HEK293 (cell line): ENCODE results near the gene FRMD4A.

Source experiments
- CTCF ChIA-PET: fragments of 350-600 bp; formaldehyde crosslinking; extraction: SDS; loops from one replicate; lab custom pipeline; 2021; ENCODE audit warnings: antibody characterized with exemption; lab: Yijun Ruan, JAX
- POLR2A ChIA-PET: fragments of 300-600 bp; formaldehyde crosslinking; extraction: SDS; loops from one replicate; lab custom pipeline; 2020; ENCODE audit warnings: antibody characterized with exemption, inconsistent platforms; lab: Yijun Ruan, JAX
- H3K27ac ChIP-seq: fragments of 200-500 bp; sonication (Bioruptor generic); 2 replicates; pipeline ENCODE4 v1.5.1; 2014; ENCODE audit warnings: low read depth, low read length, control low read depth, inconsistent platforms; ENCODE audit errors: extremely low read depth
- H3K36me3 ChIP-seq, 2 experiments: fragments of 200-500 bp in 1 of 2; sonication (Bioruptor generic) in 1 of 2; 1 replicate in 1 of 2; 2 replicates in 1 of 2; pipeline ENCODE4 v1.5.1; 2014 to 2017; ENCODE audit warnings: inconsistent platforms in 2 of 2, low read length in 2 of 2; ENCODE audit not compliant: control insufficient read depth in 2 of 2, insufficient read depth in 1 of 2
- H3K4me1 ChIP-seq: fragments of 200-500 bp; sonication (Bioruptor generic); 2 replicates; pipeline ENCODE4 v1.5.1; 2014; ENCODE audit warnings: mild to moderate bottlenecking, low read length, inconsistent platforms; ENCODE audit not compliant: control insufficient read depth, insufficient read depth
- H3K4me3 ChIP-seq: 2 replicates; pipeline ENCODE4 v1.5.1; 2011; ENCODE audit warnings: low read depth, mild to moderate bottlenecking, control low read depth, low read length, moderate library complexity
- H3K9me3 ChIP-seq: fragments of 200-500 bp; sonication (Bioruptor generic); 2 replicates; pipeline ENCODE4 v1.5.1; 2014; ENCODE audit warnings: low read depth, low read length, inconsistent platforms; ENCODE audit not compliant: control insufficient read depth, insufficient read depth
- BCL11A ChIP-seq: fragments of 450-650 bp; formaldehyde crosslinking; IDR thresholded peaks from 2 replicates; pipeline ENCODE4 v1.5.1; 2016; ENCODE audit warnings: low read depth, missing biosample characterization, missing genetic modification characterization
- KLF16 ChIP-seq: fragments of 450-650 bp; formaldehyde crosslinking; IDR thresholded peaks from 2 replicates; pipeline ENCODE4 v1.5.1; 2017; ENCODE audit warnings: missing biosample characterization, missing genetic modification characterization
- MZF1 ChIP-seq: fragments of 450-650 bp; formaldehyde crosslinking; IDR thresholded peaks from 2 replicates; pipeline ENCODE4 v1.5.1; 2017; ENCODE audit warnings: missing biosample characterization, missing genetic modification characterization, borderline replicate concordance
- SCRT1 ChIP-seq: fragments of 450-650 bp; formaldehyde crosslinking; IDR thresholded peaks from 2 replicates; pipeline ENCODE4 v1.5.1; 2016; ENCODE audit warnings: missing biosample characterization, missing genetic modification characterization, borderline replicate concordance
- SETDB1 ChIP-seq: IDR thresholded peaks from one replicate; pipeline ENCODE4 v1.6.1; 2017; ENCODE audit warnings: mild to moderate bottlenecking, low read length, moderate library complexity, mixed read lengths; ENCODE audit not compliant: insufficient read length
- SP2 ChIP-seq: fragments of 450-650 bp; formaldehyde crosslinking; IDR thresholded peaks from 2 replicates; pipeline ENCODE4 v1.5.1; 2016; ENCODE audit warnings: missing biosample characterization, missing genetic modification characterization
- ZBTB20 ChIP-seq: fragments of 450-650 bp; formaldehyde crosslinking; IDR thresholded peaks from 2 replicates; pipeline ENCODE4 v1.5.1; 2016; ENCODE audit warnings: missing biosample characterization, missing genetic modification characterization
- ZBTB7A ChIP-seq: fragments of 450-650 bp; formaldehyde crosslinking; IDR thresholded peaks from 2 replicates; pipeline ENCODE4 v1.5.1; 2016; ENCODE audit warnings: low read depth, missing biosample characterization, missing genetic modification characterization
- ZBTB8A ChIP-seq: fragments of 450-650 bp; formaldehyde crosslinking; IDR thresholded peaks from 2 replicates; pipeline ENCODE4 v1.5.1; 2016; ENCODE audit warnings: missing biosample characterization, missing genetic modification characterization
- ZNF174 ChIP-seq: fragments of 450-650 bp; formaldehyde crosslinking; IDR thresholded peaks from 2 replicates; pipeline ENCODE4 v1.5.0; 2017; ENCODE audit warnings: missing biosample characterization, mild to moderate bottlenecking, missing genetic modification characterization
- ZNF23 ChIP-seq: fragments of 450-650 bp; formaldehyde crosslinking; IDR thresholded peaks from 2 replicates; pipeline ENCODE4 v1.5.1; 2016; ENCODE audit warnings: missing biosample characterization, missing genetic modification characterization, borderline replicate concordance
- ZNF366 ChIP-seq: fragments of 450-650 bp; formaldehyde crosslinking; conservative IDR thresholded peaks from 2 replicates; pipeline ENCODE4 v1.5.1; 2016; ENCODE audit warnings: missing biosample characterization, missing genetic modification characterization
- ZNF560 ChIP-seq: fragments of 450-650 bp; formaldehyde crosslinking; IDR thresholded peaks from 2 replicates; pipeline ENCODE4 v1.5.1; 2017; ENCODE audit warnings: missing biosample characterization, missing genetic modification characterization, borderline replicate concordance
- ZNF600 ChIP-seq: fragments of 450-650 bp; formaldehyde crosslinking; IDR thresholded peaks from 2 replicates; pipeline ENCODE4 v1.5.1; 2016; ENCODE audit warnings: missing biosample characterization, missing genetic modification characterization
- ZNF621 ChIP-seq: fragments of 450-650 bp; formaldehyde crosslinking; IDR thresholded peaks from 2 replicates; pipeline ENCODE4 v1.5.1; 2017; ENCODE audit warnings: missing biosample characterization, missing genetic modification characterization
- ZNF707 ChIP-seq: fragments of 450-650 bp; formaldehyde crosslinking; IDR thresholded peaks from 2 replicates; pipeline ENCODE4 v1.5.1; 2016; ENCODE audit warnings: missing biosample characterization, missing genetic modification characterization
- TF ChIP-seq, protein P1 (sequence below): fragments of 450-650 bp; IDR thresholded peaks from 2 replicates; pipeline ENCODE4 v1.5.1; 2018; ENCODE audit warnings: missing biosample characterization, missing genetic modification characterization
- TF ChIP-seq, protein P2 (sequence below): fragments of 450-650 bp; formaldehyde crosslinking; IDR thresholded peaks from 2 replicates; pipeline ENCODE4 v1.5.1; 2016; ENCODE audit warnings: missing biosample characterization, missing genetic modification characterization
- TF ChIP-seq, protein P3 (sequence below): fragments of 450-650 bp; formaldehyde crosslinking; IDR thresholded peaks from 2 replicates; pipeline ENCODE4 v1.5.1; 2016; ENCODE audit warnings: missing biosample characterization, missing genetic modification characterization
- TF ChIP-seq, protein P4 (sequence below): fragments of 450-650 bp; formaldehyde crosslinking; IDR thresholded peaks from 2 replicates; pipeline ENCODE4 v1.5.1; 2017; ENCODE audit warnings: missing biosample characterization, missing genetic modification characterization
- TF ChIP-seq, protein P5 (sequence below): fragments of 450-650 bp; formaldehyde crosslinking; IDR thresholded peaks from 2 replicates; pipeline ENCODE4 v1.5.1; 2016; ENCODE audit warnings: missing biosample characterization, missing genetic modification characterization

The FRMD4A gene

DNA sequence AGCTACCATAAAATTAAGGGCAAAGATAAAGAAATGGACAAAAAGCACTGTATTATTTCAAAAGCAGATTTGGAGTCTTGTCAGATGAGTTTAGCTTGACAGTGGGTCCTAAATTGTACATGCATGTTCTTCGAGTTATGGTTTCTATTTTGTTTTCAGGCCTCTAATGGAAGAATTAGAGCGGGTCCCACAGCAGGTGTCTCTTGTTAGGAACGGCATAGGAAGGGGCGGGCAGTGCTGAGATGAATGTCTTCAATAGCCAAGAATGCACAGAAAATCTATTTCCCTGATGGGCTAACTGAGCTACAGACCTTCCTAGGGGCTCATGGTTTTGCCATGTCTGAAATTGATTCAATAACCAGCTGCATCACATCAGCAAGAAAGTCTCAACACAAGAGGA lies 304.4 kb downstream of the FRMD4A start:
- Histone ChIP-seq H3K27ac (no peak overlapping the region), H3K36me3 (no peaks in the 10 kb centered on the region), H3K4me1 (peaks cover 3% of the 10 kb centered on the region; the same call in 1 of the 2 replicates), H3K4me3 (no peak overlapping the region), H3K9me3 (no peaks in the 10 kb centered on the region)
- TF ChIP-seq SP2 (tag by site-specific recombination) = no peak
- no peak for TF ChIP-seq ZBTB8A (tag by site-specific recombination)
- TF ChIP-seq ZNF366 (tag by site-specific recombination) = no peak
- no peak for TF ChIP-seq BCL11A (tag by site-specific recombination)
- no peak for TF ChIP-seq ZNF707 (tag by site-specific recombination)
- TF ChIP-seq ZNF174 (tag by site-specific recombination) = no peak
- ChIA-PET POLR2A (no interaction called here), CTCF (interaction anchor here (1.0 kb wide), 1 partner anchor 239 kb away, joined by 7 read pairs; no protein-coding TSS in a partner anchor)

DNA sequence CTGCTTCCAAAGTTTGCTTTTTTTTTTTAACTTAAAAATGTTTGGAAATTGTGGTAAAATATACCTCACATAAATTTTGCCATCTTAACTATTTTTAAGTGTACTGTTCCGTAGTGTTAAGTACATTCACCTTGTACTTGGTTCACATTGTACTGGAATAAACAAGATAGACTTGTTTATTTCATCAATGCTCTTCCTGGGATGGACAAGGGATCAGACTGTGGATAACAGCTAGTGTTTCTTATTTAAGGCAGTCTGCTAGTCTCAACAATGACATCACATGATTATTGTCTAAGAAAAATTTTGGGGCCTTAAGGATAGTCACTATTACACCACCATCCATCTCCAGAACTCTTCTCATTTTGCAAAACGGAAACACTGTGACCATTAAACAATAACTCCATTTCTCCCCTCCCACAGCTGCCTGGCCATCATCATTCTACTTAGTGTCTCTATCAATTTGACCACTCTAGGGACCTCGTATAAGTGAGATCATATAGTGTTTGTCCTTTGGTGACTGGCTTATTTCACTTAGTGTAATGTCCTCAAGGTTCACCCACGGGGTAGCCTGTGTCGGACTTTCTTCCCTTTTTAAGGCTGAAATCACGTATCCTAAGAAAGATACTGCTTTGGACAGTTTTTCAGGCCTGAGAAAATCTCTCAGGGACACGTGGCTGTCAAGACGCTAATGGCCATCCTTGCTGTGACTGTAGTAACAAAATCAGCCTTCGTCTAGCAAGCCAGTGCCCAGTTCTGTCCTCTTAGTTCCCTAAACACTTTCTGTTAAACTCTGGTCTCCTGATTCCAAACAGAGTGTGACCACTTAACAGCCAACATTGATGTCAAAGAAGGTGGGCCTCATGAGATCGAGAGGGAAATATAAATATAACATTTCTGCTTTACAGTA lies 305.2 kb downstream of the FRMD4A start:
- CTCF ChIA-PET = interaction anchor here (0.7 to 1.0 kb wide), 2 partner anchors 238 to 359 kb away, joined by 3 to 7 read pairs; no protein-coding TSS in a partner anchor
- Histone ChIP-seq H3K9me3 (no peaks in the 10 kb centered on the region), H3K27ac (no peak overlapping the region), H3K4me1 (peaks cover 3% of the 10 kb centered on the region; the same call in 1 of the 2 replicates), H3K4me3 (no peak overlapping the region), H3K36me3 (no peaks in the 10 kb centered on the region)
- TF ChIP-seq SETDB1 (no peak), ZNF621 (no peak), ZBTB7A (tag by site-specific recombination) (no peak), ZNF23 (tag by site-specific recombination) (no peak), ZBTB20 (tag by site-specific recombination) (no peak), KLF16 (no peak), ZNF600 (tag by site-specific recombination) (no peak), SCRT1 (tag by site-specific recombination) (no peak), ZNF560 (tag by site-specific recombination) (no peak), MZF1 (no peak), BCL11A (tag by site-specific recombination) (no peak)
- TF ChIP-seq, protein P1, sequence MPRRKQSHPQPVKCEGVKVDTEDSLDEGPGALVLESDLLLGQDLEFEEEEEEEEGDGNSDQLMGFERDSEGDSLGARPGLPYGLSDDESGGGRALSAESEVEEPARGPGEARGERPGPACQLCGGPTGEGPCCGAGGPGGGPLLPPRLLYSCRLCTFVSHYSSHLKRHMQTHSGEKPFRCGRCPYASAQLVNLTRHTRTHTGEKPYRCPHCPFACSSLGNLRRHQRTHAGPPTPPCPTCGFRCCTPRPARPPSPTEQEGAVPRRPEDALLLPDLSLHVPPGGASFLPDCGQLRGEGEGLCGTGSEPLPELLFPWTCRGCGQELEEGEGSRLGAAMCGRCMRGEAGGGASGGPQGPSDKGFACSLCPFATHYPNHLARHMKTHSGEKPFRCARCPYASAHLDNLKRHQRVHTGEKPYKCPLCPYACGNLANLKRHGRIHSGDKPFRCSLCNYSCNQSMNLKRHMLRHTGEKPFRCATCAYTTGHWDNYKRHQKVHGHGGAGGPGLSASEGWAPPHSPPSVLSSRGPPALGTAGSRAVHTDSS (tag by site-specific recombination) = no peak
- TF ChIP-seq, protein P2, sequence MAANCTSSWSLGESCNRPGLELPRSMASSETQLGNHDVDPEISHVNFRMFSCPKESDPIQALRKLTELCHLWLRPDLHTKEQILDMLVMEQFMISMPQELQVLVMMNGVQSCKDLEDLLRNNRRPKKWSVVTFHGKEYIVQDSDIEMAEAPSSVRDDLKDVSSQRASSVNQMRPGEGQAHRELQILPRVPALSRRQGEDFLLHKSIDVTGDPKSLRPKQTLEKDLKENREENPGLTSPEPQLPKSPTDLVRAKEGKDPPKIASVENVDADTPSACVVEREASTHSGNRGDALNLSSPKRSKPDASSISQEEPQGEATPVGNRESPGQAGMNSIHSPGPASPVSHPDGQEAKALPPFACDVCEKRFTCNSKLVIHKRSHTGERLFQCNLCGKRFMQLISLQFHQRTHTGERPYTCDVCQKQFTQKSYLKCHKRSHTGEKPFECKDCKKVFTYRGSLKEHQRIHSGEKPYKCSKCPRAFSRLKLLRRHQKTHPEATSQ (tag by site-specific recombination) = no peak
- TF ChIP-seq, protein P3, sequence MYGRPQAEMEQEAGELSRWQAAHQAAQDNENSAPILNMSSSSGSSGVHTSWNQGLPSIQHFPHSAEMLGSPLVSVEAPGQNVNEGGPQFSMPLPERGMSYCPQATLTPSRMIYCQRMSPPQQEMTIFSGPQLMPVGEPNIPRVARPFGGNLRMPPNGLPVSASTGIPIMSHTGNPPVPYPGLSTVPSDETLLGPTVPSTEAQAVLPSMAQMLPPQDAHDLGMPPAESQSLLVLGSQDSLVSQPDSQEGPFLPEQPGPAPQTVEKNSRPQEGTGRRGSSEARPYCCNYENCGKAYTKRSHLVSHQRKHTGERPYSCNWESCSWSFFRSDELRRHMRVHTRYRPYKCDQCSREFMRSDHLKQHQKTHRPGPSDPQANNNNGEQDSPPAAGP (tag by site-specific recombination) = no peak
- TF ChIP-seq, protein P4, sequence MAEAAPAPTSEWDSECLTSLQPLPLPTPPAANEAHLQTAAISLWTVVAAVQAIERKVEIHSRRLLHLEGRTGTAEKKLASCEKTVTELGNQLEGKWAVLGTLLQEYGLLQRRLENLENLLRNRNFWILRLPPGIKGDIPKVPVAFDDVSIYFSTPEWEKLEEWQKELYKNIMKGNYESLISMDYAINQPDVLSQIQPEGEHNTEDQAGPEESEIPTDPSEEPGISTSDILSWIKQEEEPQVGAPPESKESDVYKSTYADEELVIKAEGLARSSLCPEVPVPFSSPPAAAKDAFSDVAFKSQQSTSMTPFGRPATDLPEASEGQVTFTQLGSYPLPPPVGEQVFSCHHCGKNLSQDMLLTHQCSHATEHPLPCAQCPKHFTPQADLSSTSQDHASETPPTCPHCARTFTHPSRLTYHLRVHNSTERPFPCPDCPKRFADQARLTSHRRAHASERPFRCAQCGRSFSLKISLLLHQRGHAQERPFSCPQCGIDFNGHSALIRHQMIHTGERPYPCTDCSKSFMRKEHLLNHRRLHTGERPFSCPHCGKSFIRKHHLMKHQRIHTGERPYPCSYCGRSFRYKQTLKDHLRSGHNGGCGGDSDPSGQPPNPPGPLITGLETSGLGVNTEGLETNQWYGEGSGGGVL (tag by site-specific recombination) = no peak
- TF ChIP-seq, protein P5, sequence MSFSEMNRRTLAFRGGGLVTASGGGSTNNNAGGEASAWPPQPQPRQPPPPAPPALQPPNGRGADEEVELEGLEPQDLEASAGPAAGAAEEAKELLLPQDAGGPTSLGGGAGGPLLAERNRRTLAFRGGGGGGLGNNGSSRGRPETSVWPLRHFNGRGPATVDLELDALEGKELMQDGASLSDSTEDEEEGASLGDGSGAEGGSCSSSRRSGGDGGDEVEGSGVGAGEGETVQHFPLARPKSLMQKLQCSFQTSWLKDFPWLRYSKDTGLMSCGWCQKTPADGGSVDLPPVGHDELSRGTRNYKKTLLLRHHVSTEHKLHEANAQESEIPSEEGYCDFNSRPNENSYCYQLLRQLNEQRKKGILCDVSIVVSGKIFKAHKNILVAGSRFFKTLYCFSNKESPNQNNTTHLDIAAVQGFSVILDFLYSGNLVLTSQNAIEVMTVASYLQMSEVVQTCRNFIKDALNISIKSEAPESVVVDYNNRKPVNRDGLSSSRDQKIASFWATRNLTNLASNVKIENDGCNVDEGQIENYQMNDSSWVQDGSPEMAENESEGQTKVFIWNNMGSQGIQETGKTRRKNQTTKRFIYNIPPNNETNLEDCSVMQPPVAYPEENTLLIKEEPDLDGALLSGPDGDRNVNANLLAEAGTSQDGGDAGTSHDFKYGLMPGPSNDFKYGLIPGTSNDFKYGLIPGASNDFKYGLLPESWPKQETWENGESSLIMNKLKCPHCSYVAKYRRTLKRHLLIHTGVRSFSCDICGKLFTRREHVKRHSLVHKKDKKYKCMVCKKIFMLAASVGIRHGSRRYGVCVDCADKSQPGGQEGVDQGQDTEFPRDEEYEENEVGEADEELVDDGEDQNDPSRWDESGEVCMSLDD (tag by site-specific recombination) = no peak
- POLR2A ChIA-PET = no interaction called here
